Non-pigmented ciliary epithelial cell (primary cell): ENCODE results near the gene ENDOV.

Experiments
- DNase-seq: peaks from one replicate; pipeline ENCODE4 v3.0.0-alpha.2; 2010; ENCODE audit warnings: low read depth

Gene ENDOV

GRCh38 chr17:80431246-80432195 lies 16.6 kb downstream of the ENDOV start:
- no peak for DNase-seq

- no peak for DNase-seq
Observed at GRCh38 chr17:80432350-80432955, 17.5 kb downstream of the ENDOV start.

- no peak for DNase-seq
Observed at GRCh38 chr17:80432961-80433550, 18.1 kb downstream of the ENDOV start.

GRCh38 chr17:80433916-80434666 lies 19.1 kb downstream of the ENDOV start:
- DNase-seq, result no peak

- DNase-seq, result no peak
Observed at GRCh38 chr17:80437532-80437931, 22.6 kb downstream of the ENDOV start.

- DNase-seq, result no peak
Observed at GRCh38 chr17:80438806-80439205, 23.8 kb downstream of the ENDOV start.

- DNase-seq, result no peak
Observed at GRCh38 chr17:80439499-80439898, 24.5 kb downstream of the ENDOV start.

GRCh38 chr17:80441133-80441578 lies 26.2 kb downstream of the ENDOV start:
- no peak for DNase-seq

- no peak for DNase-seq
Observed at GRCh38 chr17:80441598-80442322, 26.8 kb downstream of the ENDOV start.

GRCh38 chr17:80442323-80442659 lies 27.3 kb downstream of the ENDOV start:
- no peak for DNase-seq

- no peak for DNase-seq
Observed at GRCh38 chr17:80442764-80443163, 27.8 kb downstream of the ENDOV start.

GRCh38 chr17:80443498-80443897 lies 28.5 kb downstream of the ENDOV start:
- DNase-seq, result no peak

- DNase-seq, result no peak
Observed at GRCh38 chr17:80443916-80444643, 29.1 kb downstream of the ENDOV start.

GRCh38 chr17:80444644-80444979 lies 29.6 kb downstream of the ENDOV start:
- DNase-seq, result no peak

- no peak for DNase-seq
Observed at GRCh38 chr17:80445007-80445725, 30.2 kb downstream of the ENDOV start.

- no peak for DNase-seq
Observed at GRCh38 chr17:80445726-80446110, 30.8 kb downstream of the ENDOV start.

- no peak for DNase-seq
Observed at GRCh38 chr17:80446645-80447405, 31.9 kb downstream of the ENDOV start.

- DNase-seq, result no peak
Observed at GRCh38 chr17:80447790-80448189, 32.8 kb downstream of the ENDOV start.

GRCh38 chr17:80449194-80449929 lies 34.4 kb downstream of the ENDOV start:
- no peak for DNase-seq
